Erythroblast (primary cell): ENCODE measurements around the gene KIF4A.
"Not testable (repeated sequence)": the region's sequence is repeated elsewhere in the genome, so short reads cannot be mapped to it uniquely, and the experiment has no call there.

Source experiments
- GATA1 ChIP-seq: IDR thresholded peaks from 2 replicates; pipeline ENCODE4 v1.6.1; 2011; ENCODE audit warnings: low read depth, mild to moderate bottlenecking, control low read depth, low read length, moderate library complexity
- POLR2A ChIP-seq: IDR thresholded peaks from 2 replicates; pipeline ENCODE4 v1.6.1; 2011; ENCODE audit warnings: mild to moderate bottlenecking, low read length

DNA sequence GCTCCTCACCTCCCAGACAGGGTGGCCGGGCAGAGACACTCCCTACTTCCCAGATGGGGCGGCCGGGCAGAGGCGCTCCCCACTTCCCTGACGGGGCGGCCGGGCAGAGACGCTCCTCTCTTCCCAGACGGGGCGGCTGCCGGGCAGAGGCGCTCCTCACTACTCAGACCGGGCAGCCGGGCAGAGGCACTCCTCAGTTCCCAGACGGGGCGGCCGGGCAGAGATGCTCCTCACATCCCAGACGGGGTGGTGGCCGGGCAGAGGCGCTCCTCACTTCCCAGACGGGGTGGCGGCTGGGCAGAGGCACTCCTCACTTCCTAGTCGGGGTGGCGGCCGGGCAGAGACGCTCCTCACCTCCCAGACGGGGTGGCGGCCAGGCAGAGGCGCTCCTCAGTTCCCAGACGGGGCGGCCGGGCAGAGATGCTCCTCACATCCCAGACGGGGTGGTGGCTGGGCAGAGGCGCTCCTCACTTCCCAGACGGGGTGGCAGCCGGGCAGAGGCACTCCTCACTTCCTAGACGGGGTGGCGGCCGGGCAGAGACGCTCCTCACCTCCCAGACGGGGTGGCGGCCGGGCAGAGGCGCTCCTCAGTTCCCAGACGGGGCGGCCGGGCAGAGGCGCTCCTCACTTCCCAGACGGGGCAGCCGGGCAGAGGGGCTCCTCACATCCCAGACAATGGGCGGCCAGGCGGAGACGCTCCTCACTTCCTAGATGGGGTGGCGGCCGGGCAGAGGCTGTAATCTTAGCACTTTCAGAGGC lies 59.6 kb downstream of the KIF4A start:
- TF ChIP-seq POLR2A, GATA1: not testable (repeated sequence)
